ENCODE data around the gene PAGE4.

GRCh38 chrX:49877397-49878101 lies 48.4 kb downstream of the PAGE4 start:
- TF ChIP-seq CTCF (IDR thresholded peaks at IDR 0.05): no peak
- no peak for TF ChIP-seq EP300 (IDR thresholded peaks at IDR 0.05)
- no peak for TF ChIP-seq POLR2A (IDR thresholded peaks at IDR 0.05; ENCODE audit: low read depth)
- TF ChIP-seq POLR2AphosphoS5 (IDR thresholded peaks at IDR 0.05): no peak
